ENCODE data around the gene ZNF79. TPM values are rescaled to one million over a fixed set of nuclear protein-coding genes. Genes with fewer than 3 reads are reported as not detected.

Gene ZNF79
- total and polyA plus RNA-seq, 2 of the 8 experiments (the other 6 are each of a cell fraction or from before 2014, with no cell fraction given): 2.4 to 7.4 TPM

DNA sequence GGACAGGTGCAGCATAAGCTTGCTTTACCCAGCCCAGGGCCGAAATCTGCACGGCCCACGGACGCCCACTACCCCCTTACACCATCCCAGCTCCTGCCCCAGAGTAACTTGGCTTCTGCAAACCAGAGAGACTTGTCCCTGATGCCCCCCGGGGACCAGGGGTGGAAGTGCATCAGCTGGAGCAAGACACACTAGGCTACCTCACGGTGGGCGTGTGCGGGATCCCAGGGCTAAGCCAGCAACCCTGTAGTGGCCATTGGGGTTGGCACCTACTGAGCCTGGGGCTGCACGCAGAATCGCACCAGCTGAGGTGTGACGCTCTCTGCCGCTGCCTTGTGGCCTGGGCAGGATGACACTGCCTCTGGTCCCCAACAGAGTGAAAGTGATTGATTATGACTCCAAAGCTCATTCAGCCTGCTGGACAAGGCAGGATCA lies 6.1 kb upstream of the ZNF79 start (continued):
- no peak for TF ChIP-seq PHF8 (conservative IDR thresholded peaks at IDR 0.05; ENCODE audit: low read depth, low read length)

Data from H1 (cell line).